SU-DHL-6 (cell line): ENCODE measurements around the gene RTF1.

Experiments
- EZH2phosphoT487 ChIP-seq: fragments of 200-600 bp; sonication (generic), shearing (Covaris generic); conservative IDR thresholded peaks from 2 replicates; pipeline ENCODE4 v1.6.1; 2018; ENCODE audit warnings: mild to moderate bottlenecking, antibody characterized with exemption, low read length, moderate library complexity, mixed read lengths
- TF ChIP-seq, protein P1 (sequence below): fragments of 200-600 bp; sonication (generic); IDR thresholded peaks from one replicate; pipeline ENCODE4 v1.5.1; 2017; ENCODE audit warnings: antibody characterized with exemption, mild to moderate bottlenecking, low read length, moderate library complexity; ENCODE audit not compliant: insufficient read depth, poor library complexity, severe bottlenecking

- TF ChIP-seq, protein P1, sequence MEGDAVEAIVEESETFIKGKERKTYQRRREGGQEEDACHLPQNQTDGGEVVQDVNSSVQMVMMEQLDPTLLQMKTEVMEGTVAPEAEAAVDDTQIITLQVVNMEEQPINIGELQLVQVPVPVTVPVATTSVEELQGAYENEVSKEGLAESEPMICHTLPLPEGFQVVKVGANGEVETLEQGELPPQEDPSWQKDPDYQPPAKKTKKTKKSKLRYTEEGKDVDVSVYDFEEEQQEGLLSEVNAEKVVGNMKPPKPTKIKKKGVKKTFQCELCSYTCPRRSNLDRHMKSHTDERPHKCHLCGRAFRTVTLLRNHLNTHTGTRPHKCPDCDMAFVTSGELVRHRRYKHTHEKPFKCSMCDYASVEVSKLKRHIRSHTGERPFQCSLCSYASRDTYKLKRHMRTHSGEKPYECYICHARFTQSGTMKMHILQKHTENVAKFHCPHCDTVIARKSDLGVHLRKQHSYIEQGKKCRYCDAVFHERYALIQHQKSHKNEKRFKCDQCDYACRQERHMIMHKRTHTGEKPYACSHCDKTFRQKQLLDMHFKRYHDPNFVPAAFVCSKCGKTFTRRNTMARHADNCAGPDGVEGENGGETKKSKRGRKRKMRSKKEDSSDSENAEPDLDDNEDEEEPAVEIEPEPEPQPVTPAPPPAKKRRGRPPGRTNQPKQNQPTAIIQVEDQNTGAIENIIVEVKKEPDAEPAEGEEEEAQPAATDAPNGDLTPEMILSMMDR, result no peak
- TF ChIP-seq EZH2phosphoT487, result no peak
Observed at GRCh38 chr15:41367418-41367817, 49.5 kb upstream of the RTF1 start.
